Uterus (tissue), 2 donors: Measurements from ENCODE around the gene UPF2.

ENCODE experiments used
- POLR2A ChIP-seq, 2 donors: fragments of 450-650 bp; IDR thresholded peaks; one replicate each; pipeline ENCODE4 v1.6.1; 2016; ENCODE audit warnings: antibody characterized with exemption in 2 of 2, mild to moderate bottlenecking in 1 of 2, moderate library complexity in 1 of 2
- TF ChIP-seq, protein P1 (sequence below), 4 experiments: fragments of 200-600 bp in 2 of 4; fragments of 450-650 bp in 2 of 4; sonication (generic) in 2 of 4; IDR thresholded peaks; one replicate each; pipeline ENCODE4 v1.5.1; 2016 to 2019; ENCODE audit warnings: antibody characterized with exemption in 4 of 4, mild to moderate bottlenecking in 2 of 4, moderate library complexity in 1 of 4

DNA sequence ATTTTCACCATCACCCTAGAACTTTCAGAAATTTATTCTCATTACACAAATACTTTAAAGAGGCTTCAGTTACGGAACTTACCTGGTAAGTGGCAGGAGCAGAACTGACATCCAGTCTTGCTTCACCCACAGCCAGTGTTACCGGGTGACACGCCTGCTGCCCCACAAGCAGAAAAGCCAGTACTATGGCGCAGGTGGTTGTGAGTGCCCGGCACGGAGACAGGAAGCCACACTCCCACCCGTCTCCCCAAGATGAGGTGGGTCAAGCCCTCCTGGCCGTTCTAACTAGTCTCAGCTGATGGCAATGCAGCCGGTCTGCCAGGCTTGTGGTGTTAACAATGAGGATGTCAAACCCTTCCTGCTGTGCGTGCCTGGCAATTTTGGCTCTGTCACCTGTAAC, 132.5 kb downstream of the UPF2 start:
- TF ChIP-seq, protein P1, sequence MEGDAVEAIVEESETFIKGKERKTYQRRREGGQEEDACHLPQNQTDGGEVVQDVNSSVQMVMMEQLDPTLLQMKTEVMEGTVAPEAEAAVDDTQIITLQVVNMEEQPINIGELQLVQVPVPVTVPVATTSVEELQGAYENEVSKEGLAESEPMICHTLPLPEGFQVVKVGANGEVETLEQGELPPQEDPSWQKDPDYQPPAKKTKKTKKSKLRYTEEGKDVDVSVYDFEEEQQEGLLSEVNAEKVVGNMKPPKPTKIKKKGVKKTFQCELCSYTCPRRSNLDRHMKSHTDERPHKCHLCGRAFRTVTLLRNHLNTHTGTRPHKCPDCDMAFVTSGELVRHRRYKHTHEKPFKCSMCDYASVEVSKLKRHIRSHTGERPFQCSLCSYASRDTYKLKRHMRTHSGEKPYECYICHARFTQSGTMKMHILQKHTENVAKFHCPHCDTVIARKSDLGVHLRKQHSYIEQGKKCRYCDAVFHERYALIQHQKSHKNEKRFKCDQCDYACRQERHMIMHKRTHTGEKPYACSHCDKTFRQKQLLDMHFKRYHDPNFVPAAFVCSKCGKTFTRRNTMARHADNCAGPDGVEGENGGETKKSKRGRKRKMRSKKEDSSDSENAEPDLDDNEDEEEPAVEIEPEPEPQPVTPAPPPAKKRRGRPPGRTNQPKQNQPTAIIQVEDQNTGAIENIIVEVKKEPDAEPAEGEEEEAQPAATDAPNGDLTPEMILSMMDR (IDR thresholded peaks at IDR 0.05), result no peak
- no peak for TF ChIP-seq POLR2A (IDR thresholded peaks at IDR 0.05)
